ENCODE data around the gene CAP2.
"Not testable (repeated sequence)": the region's sequence is repeated elsewhere in the genome, so short reads cannot be mapped to it uniquely, and the experiment has no call there.

- TF ChIP-seq CTCF (IDR thresholded peaks at IDR 0.05; ENCODE audit: borderline replicate concordance, extremely low read depth, low read length, poor library complexity, severe bottlenecking); EZH2 (IDR thresholded peaks at IDR 0.05; ENCODE audit: borderline replicate concordance, low read depth, low read length, severe bottlenecking): not testable (repeated sequence)
These were observed 152.3 kb downstream of the CAP2 start for GRCh38 chr6:17545681-17546080.
